Endodermal cell (in vitro differentiated cells): ENCODE data around the gene C1orf21. TPM values are rescaled to one million over a fixed set of nuclear protein-coding genes. Genes with fewer than 3 reads are reported as not detected.

Experiments
- DNase-seq: peaks from one replicate; pipeline ENCODE4 v3.0.0-alpha.2; 2017
- H3K27ac ChIP-seq: 2 replicates; pipeline ENCODE4 v1.5.1; 2013; ENCODE audit warnings: mild to moderate bottlenecking, low read depth, low read length, moderate library complexity
- H3K27me3 ChIP-seq: 2 replicates; pipeline ENCODE4 v1.6.1; 2013; ENCODE audit warnings: mild to moderate bottlenecking, low read length, moderate library complexity; ENCODE audit not compliant: insufficient read depth, control insufficient read depth, poor library complexity, severe bottlenecking
- H3K36me3 ChIP-seq: 2 replicates; pipeline ENCODE4 v1.7.0; 2013; ENCODE audit warnings: mild to moderate bottlenecking, low read length, moderate library complexity; ENCODE audit not compliant: control insufficient read depth, insufficient read depth
- H3K4me1 ChIP-seq: one replicate; pipeline ENCODE4 v1.7.0; 2013; ENCODE audit warnings: low read length; ENCODE audit not compliant: control insufficient read depth, insufficient read depth
- H3K4me3 ChIP-seq: 2 replicates; pipeline ENCODE4 v1.5.1; 2013; ENCODE audit warnings: mild to moderate bottlenecking, low read length, moderate library complexity
- H3K9ac ChIP-seq: 2 replicates; pipeline ENCODE4 v1.6.1; 2013; ENCODE audit warnings: mild to moderate bottlenecking, low read length, moderate library complexity; ENCODE audit not compliant: poor library complexity, severe bottlenecking; ENCODE audit errors: extremely low read depth
- H3K9me3 ChIP-seq: 2 replicates; pipeline ENCODE4 v1.6.1; 2013; ENCODE audit warnings: mild to moderate bottlenecking, low read length, moderate library complexity; ENCODE audit not compliant: control insufficient read depth
- H3K27ac Mint-ChIP-seq: 2 replicates; pipeline ENCODE4 v1.8.0; 2020; ENCODE audit warnings: mixed read lengths
- H3K27me3 Mint-ChIP-seq: 2 replicates; pipeline ENCODE4 v1.8.0; 2021; ENCODE audit warnings: mild to moderate bottlenecking, mixed read lengths; ENCODE audit not compliant: insufficient read depth
- H3K36me3 Mint-ChIP-seq: 2 replicates; pipeline ENCODE4 v1.8.0; 2020; ENCODE audit warnings: low read depth, mixed read lengths
- H3K4me1 Mint-ChIP-seq: 2 replicates; pipeline ENCODE4 v1.8.0; 2020; ENCODE audit warnings: mixed read lengths
- H3K4me3 Mint-ChIP-seq: 2 replicates; pipeline ENCODE4 v1.8.0; 2020; ENCODE audit warnings: mild to moderate bottlenecking, moderate library complexity, mixed read lengths
- H3K9me3 Mint-ChIP-seq: 2 replicates; pipeline ENCODE4 v1.8.0; 2020; ENCODE audit warnings: mild to moderate bottlenecking, mixed read lengths
- CTCF ChIP-seq: fragments of 200-600 bp; sonication (generic); conservative IDR thresholded peaks from 2 replicates; pipeline ENCODE4 v1.5.0; 2021; ENCODE audit warnings: antibody characterized with exemption, mild to moderate bottlenecking
- WGBS, 2 experiments: methylation state at CpG; one replicate each; pipeline versions ENCODE4 v1.1.5 to v1.1.7; 2013; ENCODE audit warnings: missing lambda C conversion rate in 2 of 2, mixed read lengths in 1 of 2; ENCODE audit not compliant: insufficient coverage in 1 of 2, insufficient read length in 1 of 2; 5-methylcytosine and 5-hydroxymethylcytosine counted together
- total RNA-seq, 2 donors: library from RNA; stranded (reverse); fragmentation: NEBNext Ultra II Directional in 1 of 2; extraction: Animal tissue kit (Norgen Biotek cat#: 25700) in 1 of 2; gene quantifications; 2 replicates in 1 of 2; 3 replicates in 1 of 2; pipeline ENCODE4 v1.2.1, GENCODE V29; 2021

C1orf21 gene
- total RNA-seq, 2 donors from 2014 or later, result 9.1 to 10.2 TPM

GRCh38 chr1:184648856-184649201, 262.0 kb downstream of the C1orf21 start:
- Histone ChIP-seq H3K9ac (no peak overlapping the region), H3K9me3 (peaks cover 10% of the 10 kb centered on the region), H3K36me3 (no peaks in the 10 kb centered on the region), H3K27ac (no peak overlapping the region), H3K4me1 (no peaks in the 10 kb centered on the region), H3K4me3 (no peak overlapping the region), H3K27me3 (no peaks in the 10 kb centered on the region)
- Mint-ChIP-seq H3K4me3 (no peak overlapping the region), H3K36me3 (no peaks in the 10 kb centered on the region), H3K9me3 (peaks cover 10% of the 10 kb centered on the region), H3K4me1 (no peaks in the 10 kb centered on the region), H3K27ac (no peak overlapping the region), H3K27me3 (peaks cover 32% of the 10 kb centered on the region)
- 95 to 100% methylated on average over 3 to 6 of the region's 6 CpGs for WGBS, 2 experiments
- no peak for TF ChIP-seq CTCF
- DNase-seq, result no peak

GRCh38 chr1:184649451-184649888, 262.6 kb downstream of the C1orf21 start:
- Histone ChIP-seq H3K9me3 (peaks cover 10% of the 10 kb centered on the region), H3K27me3 (no peaks in the 10 kb centered on the region), H3K27ac (no peak overlapping the region), H3K9ac (no peak overlapping the region), H3K4me3 (no peak overlapping the region), H3K4me1 (no peaks in the 10 kb centered on the region), H3K36me3 (no peaks in the 10 kb centered on the region)
- Mint-ChIP-seq H3K27ac (no peak overlapping the region), H3K4me1 (no peaks in the 10 kb centered on the region), H3K4me3 (no peak overlapping the region), H3K27me3 (peaks cover 31% of the 10 kb centered on the region), H3K9me3 (peaks cover 10% of the 10 kb centered on the region), H3K36me3 (no peaks in the 10 kb centered on the region)
- no peak for TF ChIP-seq CTCF
- DNase-seq, result no peak
- WGBS, 2 experiments, result 92 to 95% methylated on average over 7 of the region's 7 CpGs

- Mint-ChIP-seq H3K36me3 (no peaks in the 10 kb centered on the region), H3K27ac (no peak overlapping the region), H3K4me1 (no peaks in the 10 kb centered on the region), H3K27me3 (peaks cover 29% of the 10 kb centered on the region), H3K4me3 (no peak overlapping the region), H3K9me3 (peaks cover 10% of the 10 kb centered on the region)
- peaks cover 10% of the 10 kb centered on the region for H3K9me3 ChIP-seq
- no peak overlapping the region for H3K27ac ChIP-seq
- no peak for DNase-seq
- H3K36me3 ChIP-seq, result no peaks in the 10 kb centered on the region
- no peaks in the 10 kb centered on the region for H3K4me1 ChIP-seq
- no peak for TF ChIP-seq CTCF
- no peak overlapping the region for H3K9ac ChIP-seq
- 83% methylated on average over 5 of the region's 5 CpGs; no CpG with 5 or more reads in 1 of the 2 experiments for WGBS, 2 experiments
- no peak overlapping the region for H3K4me3 ChIP-seq
- no peaks in the 10 kb centered on the region for H3K27me3 ChIP-seq
Observed at GRCh38 chr1:184650177-184650866, 263.5 kb downstream of the C1orf21 start.
